HepG2 (cell line): ENCODE measurements around the gene DNAL4. TPM values are rescaled to one million over a fixed set of nuclear protein-coding genes. Genes with fewer than 3 reads are reported as not detected.

ENCODE experiments used
- JDP2 ChIP-seq: sonication (generic); formaldehyde crosslinking; IDR thresholded peaks from 2 replicates; pipeline ENCODE4 v1.8.1; 2022; ENCODE audit warnings: missing genetic modification reagents, borderline replicate concordance
- KIAA2018 ChIP-seq: sonication (generic); formaldehyde crosslinking; IDR thresholded peaks from 2 replicates; pipeline ENCODE4 v1.5.0; 2020; ENCODE audit warnings: mild to moderate bottlenecking, missing genetic modification reagents, borderline replicate concordance
- MIER3 ChIP-seq: IDR thresholded peaks from 2 replicates; pipeline ENCODE4 v1.6.1; 2016; ENCODE audit warnings: missing compliant biosample characterization, borderline replicate concordance
- NR2F2 ChIP-seq: IDR thresholded peaks from 2 replicates; pipeline ENCODE4 v1.6.1; 2012; ENCODE audit warnings: low read depth, inconsistent platforms, borderline replicate concordance
- PHF5A ChIP-seq: IDR thresholded peaks from one replicate; pipeline ENCODE4 v1.6.1; 2018; ENCODE audit warnings: low read depth, missing genetic modification reagents; ENCODE audit not compliant: unreplicated experiment
- SMARCC2 ChIP-seq: fragments of 450-650 bp; IDR thresholded peaks from 2 replicates; pipeline ENCODE4 v1.6.1; 2017; ENCODE audit warnings: antibody characterized with exemption, mild to moderate bottlenecking
- SOX5 ChIP-seq: IDR thresholded peaks from 2 replicates; pipeline ENCODE4 v1.6.1; 2016; ENCODE audit warnings: borderline replicate concordance
- SP2 ChIP-seq: sonication (generic); formaldehyde crosslinking; IDR thresholded peaks from 2 replicates; pipeline ENCODE4 v1.5.1; 2020; ENCODE audit warnings: mild to moderate bottlenecking, missing genetic modification reagents
- TFE3 ChIP-seq: IDR thresholded peaks from 2 replicates; pipeline ENCODE4 v1.6.1; 2016
- ZNF713 ChIP-seq: sonication (generic); formaldehyde crosslinking; IDR thresholded peaks from 2 replicates; pipeline ENCODE4 v1.4.0; 2020; ENCODE audit warnings: mild to moderate bottlenecking, missing genetic modification reagents
- polyA plus RNA-seq, 8 experiments: library from polyadenylated mRNA; depleted of rRNA in 3 of 8; stranded (reverse) in 7 of 8; unstranded in 1 of 8; fragments of >200 nt; fragmentation: Illumina TruSeq in 4 of 8; extraction: Trizol in 4 of 8; gene quantifications; 2 replicates each; pipeline versions ENCODE4 v1.2.1 to v1.2.3, GENCODE V29; 2011 to 2016; ENCODE audit warnings: low read depth in 4 of 8, missing spikeins in 1 of 8, mixed read lengths in 1 of 8; ENCODE audit not compliant: insufficient read depth in 1 of 8
- total RNA-seq, 5 experiments: library from RNA; depleted of rRNA; stranded (reverse); fragments of >200 nt; fragmentation: Illumina TruSeq; extraction: Trizol; gene quantifications; 2 replicates each; pipeline ENCODE4 v1.2.3, GENCODE V29; 2016; ENCODE audit warnings: low read depth in 1 of 5
- TF ChIP-seq, protein P1 (sequence below): sonication (generic); formaldehyde crosslinking; IDR thresholded peaks from 2 replicates; pipeline ENCODE4 v1.5.0; 2020; ENCODE audit warnings: mild to moderate bottlenecking, missing genetic modification reagents
- TF ChIP-seq, protein P2 (sequence below): sonication (generic); formaldehyde crosslinking; IDR thresholded peaks from 2 replicates; pipeline ENCODE4 v1.5.0; 2020; ENCODE audit warnings: mild to moderate bottlenecking, missing genetic modification reagents
- TF ChIP-seq, protein P3 (sequence below): sonication (generic); formaldehyde crosslinking; IDR thresholded peaks from 2 replicates; pipeline ENCODE4 v1.4.0; 2020; ENCODE audit warnings: missing genetic modification reagents

Gene DNAL4
- total and polyA plus RNA-seq, 2 of the 13 experiments (the other 11 are each of a cell fraction or from before 2014, with no cell fraction given), result 8.0 to 10.7 TPM

- no peak for TF ChIP-seq KIAA2018 (CRISPR knock-in tag)
- TF ChIP-seq SP2 (CRISPR knock-in tag), result peak; percentile 89
- TF ChIP-seq PHF5A (CRISPR knock-in tag), result no peak
- no peak for TF ChIP-seq NR2F2
- TF ChIP-seq TFE3 (CRISPR knock-in tag), result no peak
- TF ChIP-seq, protein P1, sequence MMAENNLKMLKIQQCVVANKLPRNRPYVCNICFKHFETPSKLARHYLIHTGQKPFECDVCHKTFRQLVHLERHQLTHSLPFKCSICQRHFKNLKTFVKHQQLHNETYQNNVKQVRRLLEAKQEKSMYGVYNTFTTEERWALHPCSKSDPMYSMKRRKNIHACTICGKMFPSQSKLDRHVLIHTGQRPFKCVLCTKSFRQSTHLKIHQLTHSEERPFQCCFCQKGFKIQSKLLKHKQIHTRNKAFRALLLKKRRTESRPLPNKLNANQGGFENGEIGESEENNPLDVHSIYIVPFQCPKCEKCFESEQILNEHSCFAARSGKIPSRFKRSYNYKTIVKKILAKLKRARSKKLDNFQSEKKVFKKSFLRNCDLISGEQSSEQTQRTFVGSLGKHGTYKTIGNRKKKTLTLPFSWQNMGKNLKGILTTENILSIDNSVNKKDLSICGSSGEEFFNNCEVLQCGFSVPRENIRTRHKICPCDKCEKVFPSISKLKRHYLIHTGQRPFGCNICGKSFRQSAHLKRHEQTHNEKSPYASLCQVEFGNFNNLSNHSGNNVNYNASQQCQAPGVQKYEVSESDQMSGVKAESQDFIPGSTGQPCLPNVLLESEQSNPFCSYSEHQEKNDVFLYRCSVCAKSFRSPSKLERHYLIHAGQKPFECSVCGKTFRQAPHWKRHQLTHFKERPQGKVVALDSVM (CRISPR knock-in tag), result 0 out of 2 replicates have a peak, but pooled peaks have one; percentile 11
- TF ChIP-seq, protein P2, sequence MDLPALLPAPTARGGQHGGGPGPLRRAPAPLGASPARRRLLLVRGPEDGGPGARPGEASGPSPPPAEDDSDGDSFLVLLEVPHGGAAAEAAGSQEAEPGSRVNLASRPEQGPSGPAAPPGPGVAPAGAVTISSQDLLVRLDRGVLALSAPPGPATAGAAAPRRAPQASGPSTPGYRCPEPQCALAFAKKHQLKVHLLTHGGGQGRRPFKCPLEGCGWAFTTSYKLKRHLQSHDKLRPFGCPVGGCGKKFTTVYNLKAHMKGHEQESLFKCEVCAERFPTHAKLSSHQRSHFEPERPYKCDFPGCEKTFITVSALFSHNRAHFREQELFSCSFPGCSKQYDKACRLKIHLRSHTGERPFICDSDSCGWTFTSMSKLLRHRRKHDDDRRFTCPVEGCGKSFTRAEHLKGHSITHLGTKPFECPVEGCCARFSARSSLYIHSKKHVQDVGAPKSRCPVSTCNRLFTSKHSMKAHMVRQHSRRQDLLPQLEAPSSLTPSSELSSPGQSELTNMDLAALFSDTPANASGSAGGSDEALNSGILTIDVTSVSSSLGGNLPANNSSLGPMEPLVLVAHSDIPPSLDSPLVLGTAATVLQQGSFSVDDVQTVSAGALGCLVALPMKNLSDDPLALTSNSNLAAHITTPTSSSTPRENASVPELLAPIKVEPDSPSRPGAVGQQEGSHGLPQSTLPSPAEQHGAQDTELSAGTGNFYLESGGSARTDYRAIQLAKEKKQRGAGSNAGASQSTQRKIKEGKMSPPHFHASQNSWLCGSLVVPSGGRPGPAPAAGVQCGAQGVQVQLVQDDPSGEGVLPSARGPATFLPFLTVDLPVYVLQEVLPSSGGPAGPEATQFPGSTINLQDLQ (CRISPR knock-in tag), result no peak
- no peak for TF ChIP-seq SOX5
- TF ChIP-seq SMARCC2, result no peak
- no peak for TF ChIP-seq ZNF713 (CRISPR knock-in tag)
- TF ChIP-seq JDP2 (CRISPR knock-in tag), result no peak
- TF ChIP-seq, protein P3, sequence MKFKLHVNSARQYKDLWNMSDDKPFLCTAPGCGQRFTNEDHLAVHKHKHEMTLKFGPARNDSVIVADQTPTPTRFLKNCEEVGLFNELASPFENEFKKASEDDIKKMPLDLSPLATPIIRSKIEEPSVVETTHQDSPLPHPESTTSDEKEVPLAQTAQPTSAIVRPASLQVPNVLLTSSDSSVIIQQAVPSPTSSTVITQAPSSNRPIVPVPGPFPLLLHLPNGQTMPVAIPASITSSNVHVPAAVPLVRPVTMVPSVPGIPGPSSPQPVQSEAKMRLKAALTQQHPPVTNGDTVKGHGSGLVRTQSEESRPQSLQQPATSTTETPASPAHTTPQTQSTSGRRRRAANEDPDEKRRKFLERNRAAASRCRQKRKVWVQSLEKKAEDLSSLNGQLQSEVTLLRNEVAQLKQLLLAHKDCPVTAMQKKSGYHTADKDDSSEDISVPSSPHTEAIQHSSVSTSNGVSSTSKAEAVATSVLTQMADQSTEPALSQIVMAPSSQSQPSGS (CRISPR knock-in tag), result no peak
- no peak for TF ChIP-seq MIER3 (CRISPR knock-in tag)
Observed at GRCh38 chr22:38755911-38756532, 37.9 kb downstream of the DNAL4 start, which contains the start of gene SUN2 (continued).
